CD4-positive, alpha-beta T cell treated with Interleukin-17A for 4 hours (primary cell): ENCODE results near the gene LNX1.

Experiments
- DNase-seq: peaks from one replicate; pipeline ENCODE4 v3.0.0-alpha.2; 2020; ENCODE audit warnings: mixed read lengths

The LNX1 gene

GRCh38 chr4:53571936-53572599, 19.2 kb downstream of the LNX1 start:
- DNase-seq: no peak

DNA sequence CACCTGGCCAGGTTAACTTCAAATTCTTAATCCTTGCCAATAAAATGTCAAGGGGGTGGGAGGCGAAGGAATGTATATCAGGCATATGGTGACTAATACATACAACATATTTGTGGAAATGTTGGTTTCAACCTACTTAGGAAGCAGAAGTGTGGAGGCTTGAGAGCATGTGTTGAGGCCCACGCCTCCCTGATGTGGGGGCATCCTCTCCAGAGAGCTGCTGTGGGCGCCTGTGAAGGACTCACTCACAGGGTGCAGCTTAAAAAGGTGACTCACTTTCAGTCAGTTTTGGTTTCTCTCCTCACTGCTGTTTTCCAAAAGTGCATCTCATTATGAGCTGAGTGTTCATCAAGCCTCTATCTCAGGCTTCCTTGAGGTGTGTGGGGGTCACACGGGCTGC, 27.5 kb downstream of the LNX1 start:
- DNase-seq: no peak

DNA sequence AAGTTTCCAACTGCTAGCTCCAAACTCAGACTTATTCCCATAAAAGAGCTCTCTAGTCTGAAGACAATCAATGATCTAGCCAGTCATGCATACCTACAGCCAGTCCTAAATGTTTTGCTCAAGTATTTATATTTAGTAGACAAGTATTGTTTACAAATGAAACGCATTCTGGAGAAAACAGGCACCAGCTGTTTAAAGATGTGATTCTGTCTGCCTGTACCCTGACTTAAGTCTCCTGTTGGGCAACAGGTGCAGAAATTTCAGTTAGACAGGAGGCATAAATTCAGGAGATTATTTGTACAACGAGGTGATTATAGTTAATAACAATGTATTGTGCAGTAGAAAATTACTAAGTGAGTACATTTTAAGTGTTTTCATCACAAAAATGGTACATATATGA, 28.9 kb downstream of the LNX1 start:
- DNase-seq: no peak

GRCh38 chr4:53559021-53559620, 32.2 kb downstream of the LNX1 start:
- no peak for DNase-seq

- DNase-seq: no peak
Measured at GRCh38 chr4:53558065-53558801, 33.1 kb downstream of the LNX1 start.

DNA sequence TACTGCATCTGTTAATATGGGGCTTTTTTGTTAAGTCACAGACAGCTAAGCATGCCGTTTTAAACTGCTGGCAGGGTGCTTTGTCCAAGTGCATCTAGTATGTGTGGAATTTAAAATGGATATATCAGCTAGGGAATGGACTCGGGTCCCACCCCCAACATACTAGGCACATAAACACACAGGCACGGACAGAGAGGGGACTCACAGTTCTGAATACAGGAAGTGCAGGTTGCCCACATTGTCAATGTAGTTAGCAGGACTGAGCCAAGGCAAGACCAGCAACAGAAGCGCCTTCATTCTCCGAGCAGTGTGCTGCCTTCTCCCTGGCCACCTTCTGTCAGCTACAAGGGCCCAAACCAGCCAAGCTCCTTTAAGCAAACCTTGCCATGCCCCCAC, 33.6 kb downstream of the LNX1 start:
- no peak for DNase-seq

- DNase-seq: no peak
Measured at GRCh38 chr4:53556651-53557050, 34.6 kb downstream of the LNX1 start.

GRCh38 chr4:53553486-53554210, 37.6 kb downstream of the LNX1 start:
- no peak for DNase-seq

DNA sequence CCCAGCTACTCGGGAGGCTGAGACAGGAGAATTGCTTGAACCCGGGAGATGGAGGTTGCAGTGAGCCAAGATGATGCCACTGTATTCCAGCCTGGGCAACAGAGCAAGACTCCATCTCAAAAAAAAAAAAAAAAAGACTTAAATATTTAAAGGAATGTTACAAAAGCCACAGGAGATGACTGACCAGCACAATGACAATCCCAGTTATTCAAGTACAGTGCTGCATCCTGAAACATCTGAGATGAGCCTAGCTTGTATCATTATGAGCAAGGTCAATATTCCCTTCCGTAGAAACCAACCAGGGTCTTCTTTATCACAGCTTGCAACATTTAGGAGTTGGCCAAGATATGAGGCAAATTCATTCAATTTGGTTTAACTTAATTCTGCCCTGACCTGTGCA, 38.6 kb downstream of the LNX1 start:
- DNase-seq: no peak

GRCh38 chr4:53551958-53552357, 39.3 kb downstream of the LNX1 start:
- DNase-seq: no peak

DNA sequence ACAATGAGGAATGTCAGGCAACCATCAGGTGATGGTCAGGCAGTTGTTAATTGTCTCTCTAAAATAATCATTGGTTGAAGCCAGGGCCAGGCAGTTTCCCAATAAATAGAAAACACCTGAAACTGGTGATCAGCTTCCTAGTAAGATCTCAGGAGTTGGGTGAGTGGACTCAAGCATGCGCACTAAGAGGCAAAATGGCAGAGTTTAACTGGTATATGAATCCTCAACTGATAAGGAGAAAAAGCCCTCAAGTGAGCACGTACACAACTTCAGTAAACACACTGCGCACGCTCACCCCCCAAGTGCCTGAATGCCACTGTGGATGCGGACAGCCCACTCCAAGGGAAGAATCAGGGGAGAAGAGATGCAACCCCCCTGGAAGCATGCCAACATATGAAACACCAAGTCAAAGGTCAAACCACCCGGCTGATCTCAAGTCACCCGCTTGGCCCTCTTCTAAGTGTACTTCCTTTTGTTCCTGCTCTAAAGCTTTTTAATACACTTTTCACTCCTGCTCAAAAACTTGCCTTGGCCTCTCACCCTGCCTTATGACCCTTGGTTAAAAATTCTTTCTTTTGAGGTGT, 39.9 kb downstream of the LNX1 start:
- no peak for DNase-seq

DNA sequence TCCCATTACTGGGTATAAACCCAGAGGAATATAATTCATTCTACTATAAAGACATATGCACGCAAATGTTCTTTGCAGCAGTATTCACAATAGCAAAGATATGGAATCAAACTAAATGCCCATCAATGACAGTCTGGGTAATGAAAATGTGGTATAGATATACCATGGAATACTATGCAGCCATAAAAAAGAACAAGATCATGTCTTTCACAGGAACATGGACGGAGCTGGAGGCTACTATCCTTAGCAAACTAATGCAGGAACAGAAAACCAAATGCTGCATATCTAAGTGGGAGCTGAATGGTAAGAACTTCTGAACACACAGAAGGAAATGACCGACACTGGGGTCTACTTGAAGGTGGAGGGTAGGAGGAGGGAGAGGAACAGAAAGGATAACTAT, 42.6 kb downstream of the LNX1 start:
- DNase-seq: no peak

GRCh38 chr4:53547983-53548382, 43.3 kb downstream of the LNX1 start:
- no peak for DNase-seq

- DNase-seq: no peak
Measured at GRCh38 chr4:53545942-53546581, 45.2 kb downstream of the LNX1 start.

GRCh38 chr4:53545273-53545672, 46.0 kb downstream of the LNX1 start:
- DNase-seq: no peak

- no peak for DNase-seq
Measured at GRCh38 chr4:53543561-53543960, 47.7 kb downstream of the LNX1 start.

DNA sequence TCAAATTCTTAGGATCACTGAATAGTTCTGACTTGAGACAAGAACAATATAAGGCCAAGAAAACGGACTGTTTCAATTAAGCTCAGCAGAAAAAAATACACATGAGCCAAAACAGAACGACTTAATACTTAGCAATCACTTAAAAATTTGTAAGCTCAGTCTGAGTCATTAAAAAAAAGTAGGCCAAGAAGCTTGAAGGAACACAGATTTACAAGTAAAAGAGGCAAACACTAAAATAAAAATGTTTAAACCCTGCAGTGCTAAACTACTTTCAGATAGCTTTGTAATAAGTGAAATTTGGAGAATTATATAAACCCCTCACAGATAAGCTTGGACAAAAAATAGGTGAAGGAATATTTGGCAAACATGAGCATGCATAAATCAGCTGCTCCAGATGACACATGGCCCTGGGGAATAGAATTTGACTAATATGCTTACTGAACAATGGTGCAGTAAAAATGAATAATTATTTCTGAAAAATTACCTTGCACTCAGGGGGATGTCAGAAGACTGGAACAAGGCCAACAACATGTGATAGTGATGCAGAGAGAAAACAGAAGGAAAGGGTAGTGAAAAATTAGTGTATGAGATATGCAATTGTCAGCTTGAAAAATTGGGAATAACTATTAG, 49.6 kb downstream of the LNX1 start:
- no peak for DNase-seq

- DNase-seq: no peak
Measured at GRCh38 chr4:53538756-53539155, 52.5 kb downstream of the LNX1 start.

- DNase-seq: no peak
Measured at GRCh38 chr4:53537606-53538005, 53.7 kb downstream of the LNX1 start.

DNA sequence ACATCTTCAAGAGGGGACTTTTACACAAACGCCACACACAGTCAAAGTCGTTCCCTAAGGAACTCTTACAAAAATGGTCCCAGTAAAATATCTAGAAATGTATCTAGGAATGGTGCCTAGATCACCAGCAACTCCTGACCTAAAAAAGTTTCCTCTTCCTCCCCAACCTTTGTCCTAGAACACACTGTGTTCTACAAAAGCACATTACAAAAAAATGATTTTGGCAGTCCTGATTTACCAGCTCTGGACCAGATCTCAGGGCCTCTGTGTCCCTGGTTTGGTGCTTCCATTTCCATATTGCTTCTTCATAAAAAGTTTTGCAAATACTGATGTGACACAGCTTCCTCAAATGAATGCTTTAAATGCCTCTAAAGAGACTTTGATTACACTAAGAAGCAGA, 55.0 kb downstream of the LNX1 start:
- no peak for DNase-seq

DNA sequence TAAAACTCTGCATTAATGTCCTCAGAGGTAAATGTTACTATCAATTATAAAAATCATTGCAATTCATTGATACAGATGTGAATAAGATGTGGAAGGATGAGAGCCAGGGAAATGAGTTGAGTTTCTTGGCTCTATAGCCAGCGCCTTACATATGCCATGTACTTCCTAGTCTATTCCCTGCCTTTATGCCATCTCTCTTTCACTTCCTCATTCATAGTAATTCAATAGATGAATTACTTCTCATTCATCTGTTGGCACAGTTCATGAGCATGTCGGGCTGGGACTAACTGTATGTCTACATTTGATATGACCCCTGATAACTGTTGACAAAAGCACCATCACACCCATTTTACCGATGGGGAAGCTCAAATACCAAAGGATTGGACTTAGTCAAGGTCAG, 55.7 kb downstream of the LNX1 start:
- no peak for DNase-seq

DNA sequence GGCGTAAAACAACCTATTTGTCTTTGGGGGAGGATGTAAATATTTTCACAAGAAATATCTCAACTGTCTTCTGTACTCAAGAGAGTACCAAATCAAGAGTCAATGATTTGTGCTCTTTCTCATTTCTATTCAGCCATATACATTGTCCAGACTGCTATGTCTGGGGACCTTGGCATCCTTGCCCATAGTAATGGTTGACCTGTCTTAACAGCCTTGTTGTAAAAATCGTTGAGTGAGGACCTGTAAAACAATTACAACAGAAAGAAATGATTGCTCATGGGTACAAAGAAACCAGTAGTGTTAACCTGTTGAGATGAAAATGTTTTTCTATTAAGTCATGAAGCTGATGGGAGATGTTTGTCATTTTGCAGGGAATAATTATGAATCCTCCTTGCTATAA, 56.6 kb downstream of the LNX1 start:
- no peak for DNase-seq
